ENCODE measurements around the gene RRP8.

Gene RRP8

DNA sequence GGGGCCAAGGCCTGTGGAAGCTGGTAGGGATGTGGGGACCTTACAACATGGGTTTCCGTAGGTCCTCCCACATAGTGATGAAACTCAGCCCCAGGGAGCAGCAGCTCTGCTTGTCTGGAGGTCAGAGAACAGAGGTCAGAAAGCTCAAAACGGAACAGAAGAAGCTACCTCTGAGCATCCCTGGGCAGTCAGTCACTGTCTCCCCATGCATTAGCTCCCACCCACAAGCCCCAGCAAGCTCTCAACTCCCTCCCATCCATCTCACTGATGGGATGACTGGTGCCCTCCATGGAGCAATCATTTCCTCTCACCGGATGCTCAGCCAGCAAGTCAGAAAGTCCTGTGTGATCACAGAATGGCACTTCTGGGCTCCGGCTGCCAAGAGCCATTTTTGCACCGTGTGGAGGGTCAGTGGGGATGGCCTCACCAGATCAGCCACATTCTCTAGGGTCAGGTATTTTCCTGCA lies 13.9 kb upstream of the RRP8 start:
- H3K9ac ChIP-seq (ENCODE audit: insufficient read length) = no peak overlapping the region
- H3K9me3 ChIP-seq (ENCODE audit: low read depth, low read length) = no peaks in the 10 kb centered on the region
- no peak overlapping the region for H3K27ac ChIP-seq
- no peak overlapping the region for H3K4me3 ChIP-seq
- H3K36me3 ChIP-seq (ENCODE audit: insufficient read depth, low read length) = no peaks in the 10 kb centered on the region
- DNase-seq (ENCODE audit: low read depth, low spot score) = no peak
- TF ChIP-seq EZH2 (IDR thresholded peaks at IDR 0.05) = no peak
- TF ChIP-seq POLR2AphosphoS5 (IDR thresholded peaks at IDR 0.05; ENCODE audit: borderline replicate concordance, low read depth, low read length) = no peak
- no peak for TF ChIP-seq FOXP2 (optimal IDR thresholded peaks at IDR 0.05; ENCODE audit: control extremely low read depth, extremely low read length, insufficient read depth)

DNA sequence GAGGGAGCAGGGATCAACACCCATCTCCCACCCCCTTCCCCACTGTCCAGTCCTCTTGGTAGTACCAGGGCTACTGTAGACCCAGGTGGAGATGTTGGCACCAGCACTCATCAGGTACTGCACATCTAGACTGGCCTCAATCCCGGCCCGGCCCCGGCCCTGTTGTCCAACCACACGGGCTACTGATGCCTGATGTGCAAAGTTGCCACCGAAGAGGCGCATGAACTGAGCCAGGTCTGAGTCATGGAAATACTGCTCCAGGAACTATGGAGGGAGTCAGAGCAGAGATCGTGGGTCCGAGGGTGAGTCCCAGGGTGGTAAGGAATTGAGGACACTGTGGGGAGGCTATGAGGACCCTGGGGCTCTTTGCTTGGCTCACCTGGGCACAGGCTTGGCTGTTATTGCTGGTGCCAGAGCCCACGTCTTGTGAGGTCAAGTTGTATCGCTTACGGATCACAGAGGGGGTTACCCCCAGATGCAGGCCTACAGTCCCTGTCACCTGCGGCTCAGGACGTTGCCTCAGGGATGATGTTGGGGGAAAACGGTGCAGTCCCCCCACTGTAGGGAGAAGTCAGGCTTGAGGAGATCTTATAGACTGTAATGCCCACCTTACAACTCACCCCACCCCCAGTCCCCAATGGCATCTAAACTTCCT lies 13.3 kb upstream of the RRP8 start:
- TF ChIP-seq POLR2AphosphoS5 (IDR thresholded peaks at IDR 0.05; ENCODE audit: borderline replicate concordance, low read depth, low read length) (no peak), EZH2 (IDR thresholded peaks at IDR 0.05) (no peak), FOXP2 (optimal IDR thresholded peaks at IDR 0.05; ENCODE audit: control extremely low read depth, extremely low read length, insufficient read depth) (no peak)
- no peak overlapping the region for H3K9ac ChIP-seq (ENCODE audit: insufficient read length)
- no peak for DNase-seq (ENCODE audit: low read depth, low spot score)
- no peak overlapping the region for H3K4me3 ChIP-seq
- H3K27ac ChIP-seq = no peak overlapping the region
- no peaks in the 10 kb centered on the region for H3K36me3 ChIP-seq (ENCODE audit: insufficient read depth, low read length)
- no peaks in the 10 kb centered on the region for H3K9me3 ChIP-seq (ENCODE audit: low read depth, low read length)

DNA sequence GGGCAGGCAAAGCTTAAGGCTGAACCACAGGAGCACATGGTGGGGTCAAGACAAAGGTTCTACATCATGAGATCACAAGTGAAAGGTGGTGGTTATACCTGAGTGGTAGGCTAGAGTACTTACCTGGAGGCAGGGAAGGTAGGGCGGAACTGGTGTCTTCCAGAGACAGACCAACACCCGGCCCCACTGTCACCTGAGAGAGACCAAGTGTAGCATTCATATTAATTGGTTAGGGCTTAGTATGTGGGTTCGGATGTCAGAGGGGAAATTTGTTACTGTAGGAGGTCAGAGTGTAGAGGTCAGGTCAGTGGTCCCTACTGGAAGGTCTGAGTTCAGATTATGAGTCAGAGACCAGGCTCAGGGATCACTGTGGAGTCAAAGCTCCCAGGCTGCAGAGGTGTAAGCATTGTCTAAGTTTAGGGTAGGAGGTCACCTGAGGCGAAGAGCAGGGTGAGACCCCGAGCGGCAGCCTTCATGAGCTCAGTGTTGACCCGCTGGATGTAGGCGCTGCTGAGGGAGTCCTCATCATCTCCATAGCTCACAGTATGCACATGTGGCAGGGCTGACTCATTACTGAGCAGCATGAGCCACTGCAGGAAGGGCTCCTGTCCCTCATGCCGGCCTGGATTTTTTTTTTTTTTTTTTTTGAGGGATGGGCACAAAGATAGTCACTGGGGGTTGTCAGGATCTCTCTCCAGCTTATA lies 12.6 kb upstream of the RRP8 start:
- Histone ChIP-seq H3K36me3 (ENCODE audit: insufficient read depth, low read length) (peaks cover 3% of the 10 kb centered on the region), H3K4me3 (no peak overlapping the region), H3K9me3 (ENCODE audit: low read depth, low read length) (no peaks in the 10 kb centered on the region), H3K9ac (ENCODE audit: insufficient read length) (no peak overlapping the region), H3K27ac (no peak overlapping the region)
- DNase-seq (ENCODE audit: low read depth, low spot score) = no peak
- TF ChIP-seq EZH2 (IDR thresholded peaks at IDR 0.05) (no peak), POLR2AphosphoS5 (IDR thresholded peaks at IDR 0.05; ENCODE audit: borderline replicate concordance, low read depth, low read length) (no peak)

DNA sequence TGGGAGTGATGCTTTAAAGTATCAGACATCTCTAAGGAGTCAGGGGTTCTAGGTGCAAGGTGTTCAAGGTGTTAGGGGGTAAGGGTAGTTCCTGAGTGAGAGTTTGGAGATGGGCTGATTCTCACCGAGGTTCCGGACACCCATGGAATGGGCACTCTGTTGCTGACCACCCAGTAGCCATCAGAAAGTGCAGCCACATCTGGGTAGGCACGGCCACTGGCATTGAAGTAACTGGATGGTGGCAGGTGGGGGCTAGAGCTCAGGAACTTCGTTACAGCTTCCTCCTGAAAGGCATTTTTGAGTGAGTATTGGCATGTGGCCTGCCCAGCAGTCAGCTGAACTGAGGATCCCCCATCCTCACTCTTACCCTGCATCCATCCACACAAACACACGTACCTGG lies 11.6 kb upstream of the RRP8 start:
- TF ChIP-seq FOXP2 (optimal IDR thresholded peaks at IDR 0.05; ENCODE audit: control extremely low read depth, extremely low read length, insufficient read depth) = no peak
- TF ChIP-seq EZH2 (IDR thresholded peaks at IDR 0.05) = no peak
- no peak for TF ChIP-seq POLR2AphosphoS5 (IDR thresholded peaks at IDR 0.05; ENCODE audit: borderline replicate concordance, low read depth, low read length)
- H3K36me3 ChIP-seq (ENCODE audit: insufficient read depth, low read length) = peaks cover 13% of the 10 kb centered on the region
- H3K4me3 ChIP-seq = no peak overlapping the region
- no peak overlapping the region for H3K27ac ChIP-seq
- no peak for DNase-seq (ENCODE audit: low read depth, low spot score)
- no peak overlapping the region for H3K9ac ChIP-seq (ENCODE audit: insufficient read length)
- no peaks in the 10 kb centered on the region for H3K9me3 ChIP-seq (ENCODE audit: low read depth, low read length)

DNA sequence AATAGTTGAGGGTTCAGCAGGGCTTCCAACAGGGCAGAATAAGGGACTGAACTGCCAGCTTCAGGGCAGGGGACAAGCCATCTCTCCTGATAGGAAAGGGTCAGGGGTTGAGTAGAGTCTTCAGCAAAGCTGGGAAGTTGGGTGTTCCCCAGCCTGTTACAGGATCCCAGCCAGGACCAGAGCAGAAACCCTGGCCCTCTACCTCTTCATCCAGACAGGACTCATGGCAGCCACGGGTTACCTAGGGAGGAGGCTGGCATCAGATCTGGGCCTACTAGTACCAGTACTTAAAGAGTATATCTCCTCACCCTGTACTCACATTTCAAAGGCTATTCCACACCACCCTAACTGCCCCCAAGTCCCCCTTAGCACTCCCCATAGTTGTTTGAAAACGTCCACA lies 11.0 kb upstream of the RRP8 start:
- no peak for DNase-seq (ENCODE audit: low read depth, low spot score)
- Histone ChIP-seq H3K36me3 (ENCODE audit: insufficient read depth, low read length) (peaks cover 19% of the 10 kb centered on the region), H3K9me3 (ENCODE audit: low read depth, low read length) (no peaks in the 10 kb centered on the region), H3K9ac (ENCODE audit: insufficient read length) (no peak overlapping the region), H3K4me3 (no peak overlapping the region), H3K27ac (no peak overlapping the region)
- TF ChIP-seq EZH2 (IDR thresholded peaks at IDR 0.05) (no peak), FOXP2 (optimal IDR thresholded peaks at IDR 0.05; ENCODE audit: control extremely low read depth, extremely low read length, insufficient read depth) (no peak), POLR2AphosphoS5 (IDR thresholded peaks at IDR 0.05; ENCODE audit: borderline replicate concordance, low read depth, low read length) (no peak)

GRCh38 chr11:6613496-6613895 lies 10.1 kb upstream of the RRP8 start:
- no peak overlapping the region for H3K4me3 ChIP-seq
- H3K27ac ChIP-seq = no peak overlapping the region
- no peak overlapping the region for H3K9ac ChIP-seq (ENCODE audit: insufficient read length)
- no peak for DNase-seq (ENCODE audit: low read depth, low spot score)
- TF ChIP-seq POLR2AphosphoS5 (IDR thresholded peaks at IDR 0.05; ENCODE audit: borderline replicate concordance, low read depth, low read length) (no peak), EZH2 (IDR thresholded peaks at IDR 0.05) (no peak), FOXP2 (optimal IDR thresholded peaks at IDR 0.05; ENCODE audit: control extremely low read depth, extremely low read length, insufficient read depth) (no peak)
- H3K36me3 ChIP-seq (ENCODE audit: insufficient read depth, low read length) = peaks cover 29% of the 10 kb centered on the region
- no peaks in the 10 kb centered on the region for H3K9me3 ChIP-seq (ENCODE audit: low read depth, low read length)

GRCh38 chr11:6612213-6613041 lies 9.0 kb upstream of the RRP8 start, which contains the start of gene TAF10:
Gene TAF10, minus strand, starts transcription at chr11:6612216. Its CDS starts 27 bp downstream, at chr11:6612189.
- Histone ChIP-seq H3K9me3 (ENCODE audit: low read depth, low read length) (no peaks in the 10 kb centered on the region), H3K27ac (peak within 1 kb of the TSS; percentile 92), H3K9ac (ENCODE audit: insufficient read length) (peak within 1 kb of the TSS; percentile 89), H3K36me3 (ENCODE audit: insufficient read depth, low read length) (peaks cover 36% of the 10 kb centered on the region), H3K4me3 (peak within 1 kb of the TSS; percentile 94)
- TF ChIP-seq EZH2 (IDR thresholded peaks at IDR 0.05) (no peak), FOXP2 (optimal IDR thresholded peaks at IDR 0.05; ENCODE audit: control extremely low read depth, extremely low read length, insufficient read depth) (peak; percentile 91), POLR2AphosphoS5 (IDR thresholded peaks at IDR 0.05; ENCODE audit: borderline replicate concordance, low read depth, low read length) (peak; percentile 97)
- peak; percentile 64 for DNase-seq (ENCODE audit: low read depth, low spot score)

- no peak for TF ChIP-seq POLR2AphosphoS5 (IDR thresholded peaks at IDR 0.05; ENCODE audit: borderline replicate concordance, low read depth, low read length)
- TF ChIP-seq FOXP2 (optimal IDR thresholded peaks at IDR 0.05; ENCODE audit: control extremely low read depth, extremely low read length, insufficient read depth) = no peak
- no peak for TF ChIP-seq EZH2 (IDR thresholded peaks at IDR 0.05)
- Histone ChIP-seq H3K4me3 (peak overlapping the region; percentile 94), H3K27ac (no peak overlapping the region; the same call in 1 of the 2 replicates), H3K36me3 (ENCODE audit: insufficient read depth, low read length) (peaks cover 36% of the 10 kb centered on the region), H3K9ac (ENCODE audit: insufficient read length) (peak overlapping the region; percentile 78), H3K9me3 (ENCODE audit: low read depth, low read length) (no peaks in the 10 kb centered on the region)
- no peak for DNase-seq (ENCODE audit: low read depth, low spot score)
These were observed 8.5 kb upstream of the RRP8 start for GRCh38 chr11:6611963-6612212.
